ENCODE measurements around the gene KCND1. TPM values are rescaled to one million over a fixed set of nuclear protein-coding genes. Genes with fewer than 3 reads are reported as not detected.

KCND1 gene
- total RNA-seq, 3 donors from 2014 or later: 0.87 to 1.6 (median 0.93) TPM

- DNase-seq (no peak), ATAC-seq (no peak)
- no peak overlapping the region for H3K4me3 ChIP-seq
- no peaks in the 10 kb centered on the region for H3K36me3 ChIP-seq (ENCODE audit: low read depth)
- TF ChIP-seq CTCF (IDR thresholded peaks at IDR 0.05): no peak
- intact Hi-C loops (cut with DNase I, micrococcal nuclease): no loop called here
- H3K4me1 ChIP-seq (ENCODE audit: low read depth): no peaks in the 10 kb centered on the region
- H3K9me3 ChIP-seq: no peaks in the 10 kb centered on the region
Measured at GRCh38 chrX:48923771-48924170, 47.9 kb downstream of the KCND1 start.

DNA sequence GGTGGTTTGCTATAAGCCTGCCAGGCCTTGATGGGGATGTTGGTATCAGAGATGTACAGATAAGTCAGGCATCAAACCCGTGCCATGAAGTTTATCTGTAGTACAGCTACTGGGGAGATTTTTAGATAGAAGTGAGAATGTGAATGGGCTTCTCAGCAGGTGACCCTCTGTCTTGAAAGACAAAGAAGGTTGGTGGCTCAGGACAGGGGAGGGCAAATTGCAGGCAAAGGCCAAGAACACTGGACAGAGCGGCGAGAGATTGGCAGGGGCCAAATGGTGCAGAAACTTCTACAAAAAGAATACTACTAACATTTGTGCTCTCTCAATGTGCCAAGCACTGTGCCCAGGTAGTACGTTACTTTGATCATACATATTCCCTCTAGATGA, 50.9 kb downstream of the KCND1 start:
- Histone ChIP-seq H3K4me1 (ENCODE audit: low read depth) (no peaks in the 10 kb centered on the region), H3K9me3 (no peaks in the 10 kb centered on the region), H3K36me3 (ENCODE audit: low read depth) (no peaks in the 10 kb centered on the region), H3K4me3 (no peak overlapping the region)
- no peak for DNase-seq
- intact Hi-C loops (cut with DNase I, micrococcal nuclease): no loop called here
- no peak for TF ChIP-seq CTCF (IDR thresholded peaks at IDR 0.05)
- ATAC-seq: no peak

GRCh38 chrX:48919947-48920717, 51.5 kb downstream of the KCND1 start:
- Histone ChIP-seq H3K4me1 (ENCODE audit: low read depth) (no peaks in the 10 kb centered on the region), H3K36me3 (ENCODE audit: low read depth) (no peaks in the 10 kb centered on the region), H3K4me3 (no peak overlapping the region), H3K9me3 (no peaks in the 10 kb centered on the region)
- TF ChIP-seq CTCF (IDR thresholded peaks at IDR 0.05): no peak
- no peak for ATAC-seq
- DNase-seq: no peak
- intact Hi-C loops (cut with DNase I, micrococcal nuclease): no loop called here

DNA sequence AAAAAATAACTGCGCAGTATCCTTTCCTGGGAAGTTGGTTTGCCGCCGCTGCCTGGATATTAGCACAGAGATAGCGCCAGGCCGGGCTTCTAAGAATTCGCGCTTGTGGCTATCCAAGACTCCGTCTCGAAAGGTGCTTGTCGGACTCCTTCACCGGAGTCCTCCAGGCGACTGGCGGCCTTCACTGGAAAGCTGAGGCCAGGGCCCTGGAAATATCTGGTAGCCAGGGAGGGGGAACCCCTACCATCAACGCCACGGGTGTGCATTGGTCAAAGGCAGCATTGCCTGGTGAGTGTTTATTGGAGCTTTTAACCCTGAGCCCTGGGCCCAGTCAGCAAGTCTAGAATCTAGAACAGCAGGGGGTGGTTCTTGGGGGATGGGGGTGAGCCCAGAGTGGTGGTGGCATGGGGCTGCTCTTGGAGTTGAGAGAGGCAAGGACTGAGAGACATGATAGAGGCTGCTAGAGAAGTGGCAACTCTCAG, 52.2 kb downstream of the KCND1 start:
- TF ChIP-seq CTCF (IDR thresholded peaks at IDR 0.05): no peak
- Histone ChIP-seq H3K4me3 (no peak overlapping the region), H3K4me1 (ENCODE audit: low read depth) (no peaks in the 10 kb centered on the region), H3K9me3 (no peaks in the 10 kb centered on the region), H3K36me3 (ENCODE audit: low read depth) (no peaks in the 10 kb centered on the region)
- DNase-seq: no peak
- intact Hi-C loops (cut with DNase I, micrococcal nuclease): no loop called here
- peak; percentile 3 for ATAC-seq

- ATAC-seq (peak; percentile 87), DNase-seq (peak; percentile 91 to 96 (median 93))
- H3K4me1 ChIP-seq (ENCODE audit: low read depth): no peaks in the 10 kb centered on the region
- H3K4me3 ChIP-seq: peak within 1 kb of the TSS; percentile 38
- TF ChIP-seq CTCF (IDR thresholded peaks at IDR 0.05): no peak
- intact Hi-C loops (cut with DNase I, micrococcal nuclease): no loop called here
- H3K36me3 ChIP-seq (ENCODE audit: low read depth): no peaks in the 10 kb centered on the region
- H3K9me3 ChIP-seq: no peaks in the 10 kb centered on the region
Measured at GRCh38 chrX:48918643-48919340, 52.9 kb downstream of the KCND1 start, which contains the start of gene PIM2. TSS of gene PIM2 (minus strand) at chrX:48919024. CDS start at chrX:48918834, 190 bp downstream.
